NCI-H748 (cell line): ENCODE measurements around the gene WDFY4.
A peak's percentile ranks its signal among the peaks of the same experiment; 100 is the strongest.

Experiments used
- DNase-seq: peaks from one replicate; lab custom pipeline; 2025; ENCODE audit not compliant: unreplicated experiment; lab: John Stamatoyannopoulos, UW

The WDFY4 gene

DNA sequence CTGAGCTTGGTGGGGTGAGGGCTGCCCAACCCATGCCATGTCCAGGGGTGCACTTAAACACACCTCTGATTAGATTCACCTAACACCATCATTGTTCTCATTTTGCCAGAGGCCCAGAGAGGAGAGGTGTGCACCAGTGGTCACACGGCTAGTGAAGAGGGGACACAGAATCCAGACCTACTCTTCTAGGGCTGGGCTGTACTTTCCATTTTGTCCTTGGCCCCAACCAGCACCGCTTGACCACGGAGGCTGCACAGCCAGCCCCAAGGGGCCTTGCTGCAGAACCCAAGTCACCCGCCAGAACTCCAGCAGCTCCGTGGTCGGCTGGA, 246 bp upstream of the WDFY4 start:
- DNase-seq, result no peak

DNA sequence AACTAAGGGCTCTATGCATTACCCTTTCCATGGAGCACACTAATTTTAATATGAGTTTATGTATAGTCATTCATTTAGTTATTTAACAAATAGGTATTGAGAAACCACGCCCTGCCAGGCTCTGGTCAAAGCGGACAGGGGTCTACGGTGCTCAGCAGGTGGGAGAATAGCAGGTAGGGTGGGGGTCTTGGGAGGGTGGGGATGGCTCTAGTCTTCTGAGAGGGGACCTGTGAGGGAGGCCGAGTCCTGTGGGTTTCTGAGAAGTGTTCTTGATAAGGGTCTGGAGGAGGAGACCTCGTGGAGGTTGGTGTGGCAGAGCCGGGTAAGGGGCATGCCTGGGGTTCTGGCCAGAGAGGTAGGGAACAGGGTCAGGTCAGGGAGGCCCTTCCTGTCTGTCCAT, 1.1 kb downstream of the WDFY4 start:
- no peak for DNase-seq

DNA sequence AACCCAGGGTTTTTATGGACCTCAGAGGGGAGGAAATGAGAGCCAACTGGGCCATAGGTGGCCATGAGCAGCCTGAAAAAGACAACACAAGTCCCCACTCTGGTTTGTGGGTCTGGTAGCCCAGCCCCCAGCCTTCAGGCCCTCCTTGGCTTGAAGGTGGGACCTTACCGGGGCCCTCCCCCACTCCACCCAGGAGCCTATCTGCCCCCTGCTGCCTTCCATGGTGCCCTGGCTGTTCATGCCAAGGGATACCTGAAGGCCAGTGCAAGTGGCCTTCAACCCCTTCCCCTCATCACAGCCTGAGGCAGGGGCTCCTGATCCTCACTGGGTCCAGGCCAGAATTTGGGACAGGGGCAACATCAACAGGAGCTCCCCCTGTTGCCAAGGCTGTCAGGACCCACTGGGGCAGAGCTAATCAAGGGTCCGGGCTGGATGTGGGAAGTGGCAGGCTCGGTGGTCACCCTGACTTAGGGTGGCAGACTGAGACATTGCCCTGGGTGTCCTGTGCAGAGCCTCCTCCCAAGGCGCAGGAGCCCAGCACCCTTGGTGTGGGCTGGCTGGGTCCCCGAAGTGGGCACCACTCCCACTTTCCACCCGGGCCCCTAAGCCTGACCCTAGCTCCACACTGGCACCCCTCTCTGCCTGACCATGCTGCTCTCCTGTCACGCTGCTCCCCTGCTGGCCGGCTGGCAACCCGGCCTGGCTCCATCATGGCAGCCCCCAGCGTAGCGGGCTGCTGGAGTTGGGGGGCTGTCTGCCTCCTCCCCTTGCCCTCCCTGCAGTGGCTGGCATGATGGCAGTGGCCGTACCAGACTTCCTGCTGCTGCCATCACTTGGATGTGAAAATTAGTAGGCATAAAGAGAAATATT, 6.4 kb downstream of the WDFY4 start:
- DNase-seq, result no peak

DNA sequence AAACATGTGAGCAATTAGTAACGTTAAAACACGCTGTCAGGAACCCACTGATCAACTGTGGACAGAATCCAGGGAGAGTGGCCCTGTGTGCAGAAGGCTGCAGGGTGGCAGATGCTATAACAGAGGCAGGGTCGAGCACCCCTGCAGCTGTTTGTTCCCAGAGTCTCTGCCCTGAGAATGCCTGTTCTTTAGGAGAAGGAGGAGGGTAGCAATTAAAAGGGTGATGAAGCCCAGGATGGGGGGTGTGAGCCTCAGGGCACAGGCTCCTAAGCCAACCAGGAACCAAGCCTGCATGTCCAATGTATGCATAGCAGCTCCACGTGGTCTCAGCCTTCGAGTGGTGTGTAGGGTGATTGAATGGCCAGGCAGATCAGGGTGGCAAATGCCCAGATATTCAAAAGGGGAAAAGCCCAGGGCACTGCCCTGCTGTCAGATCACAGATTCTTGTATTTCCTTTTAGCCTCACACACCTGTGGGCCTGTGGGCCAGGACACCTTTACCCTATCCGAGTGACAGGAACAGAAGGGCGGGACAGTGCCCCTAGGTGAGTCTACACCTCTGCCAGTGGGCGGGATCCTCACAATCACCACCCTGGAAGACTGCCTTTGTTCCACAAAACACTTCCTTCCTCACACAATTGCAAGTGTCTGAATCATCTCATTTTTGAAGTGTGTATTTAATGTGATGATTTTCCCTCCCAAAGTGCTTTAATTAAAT, 7.3 kb downstream of the WDFY4 start:
- DNase-seq, result peak; percentile 58

DNA sequence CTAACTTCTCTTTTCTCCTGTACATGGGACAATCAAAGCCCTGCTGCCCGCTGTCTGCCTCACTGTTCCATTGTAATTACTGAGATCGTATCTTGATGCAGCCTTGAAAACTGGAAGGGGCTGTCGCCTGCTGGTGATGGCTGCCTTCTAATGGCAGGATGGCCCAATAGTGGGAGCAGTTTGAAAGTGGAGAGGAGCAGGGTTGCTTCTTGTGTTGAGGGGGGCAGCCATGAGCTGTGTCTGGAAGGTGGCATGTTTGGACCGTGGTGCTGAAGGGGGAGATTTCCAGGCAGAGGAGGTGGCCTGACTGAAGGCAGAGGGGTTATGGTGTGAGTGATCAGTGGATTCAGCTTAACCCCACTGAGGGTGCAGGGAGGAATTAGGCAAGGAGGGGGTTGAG, 8.1 kb downstream of the WDFY4 start:
- DNase-seq, result no peak

DNA sequence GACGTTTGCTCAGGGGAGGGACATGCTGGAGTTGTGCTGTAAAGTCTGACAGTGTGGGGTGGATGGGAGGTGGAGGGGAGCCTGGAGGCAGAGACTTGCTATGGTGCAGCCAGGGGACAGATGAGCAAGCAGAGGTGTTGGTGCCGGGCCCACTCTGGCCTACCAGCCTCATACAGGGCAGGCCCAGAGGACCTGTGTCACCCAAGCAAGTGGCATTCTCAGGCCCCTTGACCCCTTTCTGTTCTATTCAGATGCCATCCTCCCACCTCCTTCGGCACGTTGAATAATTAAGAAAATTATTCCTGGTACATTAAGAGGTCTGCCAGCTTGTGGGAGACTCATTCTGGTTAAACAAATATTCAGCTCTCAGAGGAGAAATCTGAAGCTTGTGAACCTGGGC, 8.5 kb downstream of the WDFY4 start:
- DNase-seq, result no peak

DNA sequence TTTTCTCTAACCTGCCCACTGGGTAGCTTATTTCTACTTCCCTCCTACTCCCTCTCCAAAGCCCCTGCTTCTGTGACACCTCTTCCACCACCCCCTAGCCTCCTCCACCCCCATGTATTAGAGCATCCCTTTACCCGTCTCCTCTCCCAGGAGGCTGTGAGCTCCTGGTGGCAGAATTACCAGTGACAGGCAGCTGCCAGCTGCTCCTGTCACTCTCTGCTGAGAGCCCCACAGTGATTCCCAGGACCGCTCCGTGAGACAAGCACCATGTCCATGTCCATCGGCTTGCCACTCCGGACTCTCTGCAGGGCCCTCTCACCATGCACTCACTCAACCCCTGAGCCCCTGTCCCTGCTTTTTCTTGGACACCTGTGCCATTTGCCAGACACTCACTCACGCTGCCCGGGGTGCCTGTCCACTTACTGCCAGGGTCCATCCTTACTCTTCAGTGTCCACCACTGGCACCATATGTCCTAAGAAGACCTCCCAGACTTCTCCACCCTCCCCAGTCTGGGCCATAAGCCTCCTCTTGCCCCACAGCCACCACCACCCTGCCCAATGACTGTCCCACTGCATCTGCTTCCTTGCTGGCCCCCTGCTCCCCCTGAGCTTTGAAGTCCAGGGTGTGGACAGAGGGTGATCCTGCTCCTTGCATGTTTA, 9.8 kb downstream of the WDFY4 start:
- DNase-seq, result no peak

DNA sequence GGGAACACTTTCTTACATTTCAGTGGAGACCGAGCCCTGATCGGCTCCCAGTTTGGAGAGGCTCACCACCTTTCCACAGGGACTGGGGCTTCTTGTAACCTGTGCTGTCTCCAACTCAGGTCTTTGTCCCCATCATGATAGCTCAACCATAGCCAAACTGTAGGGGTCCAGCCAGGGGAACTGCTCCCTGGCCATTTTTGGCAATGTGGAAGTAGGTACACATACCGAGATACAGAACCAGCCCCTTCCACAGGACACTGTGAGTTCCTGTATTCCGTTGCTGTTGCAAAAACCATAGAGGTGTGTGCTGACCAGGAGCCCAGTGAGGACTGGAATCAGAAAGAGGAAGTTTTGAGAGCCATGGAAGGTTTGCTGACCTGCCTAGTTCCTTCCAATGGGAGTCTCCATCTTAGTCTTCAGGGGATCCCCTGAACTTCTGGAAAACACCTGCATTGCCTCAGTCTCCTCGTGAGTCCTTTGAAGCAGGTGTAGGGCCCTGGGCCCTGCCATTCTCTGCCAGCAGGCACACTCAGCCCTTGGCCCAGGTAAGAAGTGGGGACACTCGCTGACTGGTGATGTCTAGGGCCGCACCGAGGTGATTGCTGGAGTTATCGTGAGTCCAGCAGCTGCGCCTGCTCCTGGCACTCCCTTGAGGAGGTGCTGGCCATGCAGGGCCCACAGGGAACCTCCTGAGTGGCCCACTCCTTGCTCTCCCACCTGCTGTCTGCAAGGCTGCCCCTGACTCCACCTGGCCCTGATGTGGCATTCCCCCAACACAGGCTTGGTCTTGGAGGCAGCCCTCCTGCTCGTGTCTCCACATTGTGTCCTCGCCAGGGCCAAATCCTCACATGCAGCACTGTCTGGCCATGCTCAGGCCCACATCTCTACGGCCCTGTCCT, 11.2 kb downstream of the WDFY4 start:
- no peak for DNase-seq

DNA sequence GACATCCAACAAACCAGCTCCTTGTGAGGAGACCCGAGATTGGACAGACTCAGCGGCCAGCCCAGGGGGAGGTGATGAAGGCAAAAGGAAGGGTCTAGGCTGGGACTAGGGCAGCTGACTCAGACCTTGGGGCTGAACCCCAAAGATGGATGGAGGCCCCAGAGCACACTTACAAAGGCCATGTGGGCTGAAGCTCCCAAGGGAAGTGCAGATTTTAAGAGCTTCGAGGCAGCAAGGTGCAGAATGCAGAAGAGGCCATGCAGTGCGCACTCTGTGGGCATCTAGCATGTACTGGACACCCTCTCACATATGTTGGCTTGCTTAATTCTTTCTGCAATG, 11.8 kb downstream of the WDFY4 start:
- DNase-seq, result no peak

DNA sequence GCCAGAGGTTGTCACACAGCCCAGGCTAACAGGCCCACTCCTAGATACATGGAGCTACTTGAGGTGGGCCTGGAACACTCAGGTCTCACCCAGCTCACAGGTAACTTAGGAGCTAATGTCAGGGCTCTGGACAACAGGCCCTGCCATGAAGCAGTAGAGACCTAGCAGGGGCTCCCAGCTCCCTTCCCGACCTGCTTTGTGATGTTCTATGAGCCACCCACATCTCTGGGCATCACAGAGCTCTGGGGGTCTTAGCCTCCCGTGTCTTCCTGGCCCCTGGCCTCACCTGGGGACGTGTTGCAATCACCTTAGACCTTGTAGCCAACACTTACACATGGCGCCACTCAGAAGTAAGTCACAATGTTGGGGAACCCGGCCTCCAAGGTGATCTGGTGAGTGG, 12.4 kb downstream of the WDFY4 start:
- no peak for DNase-seq

DNA sequence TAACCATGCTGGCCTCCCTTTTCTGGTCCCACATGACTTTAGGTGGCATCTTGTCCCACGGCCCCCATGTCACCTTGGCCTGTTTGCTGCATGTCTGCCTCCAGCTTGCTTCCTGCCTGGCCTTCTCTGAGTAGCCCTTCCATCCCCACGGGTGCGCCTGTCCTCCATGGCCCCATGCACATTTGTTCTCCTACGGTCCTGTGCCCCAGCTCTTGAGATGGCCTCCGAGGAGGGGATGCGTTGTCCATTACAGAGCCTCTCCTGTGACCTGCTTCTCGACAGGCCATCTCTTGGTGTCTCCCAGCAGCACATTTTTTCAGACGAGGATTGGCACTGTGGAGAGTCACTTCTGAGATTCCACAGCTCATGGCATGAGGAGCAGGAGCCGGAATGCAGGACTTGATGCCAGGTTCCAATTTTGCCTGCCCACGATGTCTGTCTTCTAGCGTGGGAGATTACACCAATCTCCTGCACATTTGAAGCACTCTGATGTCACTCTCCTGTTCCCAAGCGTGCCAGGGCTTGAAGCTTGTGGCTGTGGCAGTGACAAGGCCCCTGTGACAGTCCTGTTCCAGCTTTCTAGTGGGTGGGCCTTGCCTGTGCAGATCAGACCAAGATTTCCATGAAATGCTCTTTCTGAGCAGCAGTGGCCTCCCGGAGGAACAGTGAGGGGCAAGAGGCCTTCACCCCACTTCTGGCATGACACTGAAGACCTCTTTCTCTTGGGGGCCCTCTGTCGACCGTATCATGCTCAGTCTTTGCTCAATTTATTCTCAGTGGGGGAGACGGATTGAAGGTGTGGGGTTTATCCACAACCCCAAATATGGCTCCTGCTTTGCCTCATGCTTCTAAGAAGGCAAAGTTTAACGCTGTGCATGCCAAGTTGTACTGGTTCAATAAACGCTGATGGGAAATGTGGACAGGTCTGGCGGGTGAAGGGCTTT, 13.4 kb downstream of the WDFY4 start:
- DNase-seq, result no peak

DNA sequence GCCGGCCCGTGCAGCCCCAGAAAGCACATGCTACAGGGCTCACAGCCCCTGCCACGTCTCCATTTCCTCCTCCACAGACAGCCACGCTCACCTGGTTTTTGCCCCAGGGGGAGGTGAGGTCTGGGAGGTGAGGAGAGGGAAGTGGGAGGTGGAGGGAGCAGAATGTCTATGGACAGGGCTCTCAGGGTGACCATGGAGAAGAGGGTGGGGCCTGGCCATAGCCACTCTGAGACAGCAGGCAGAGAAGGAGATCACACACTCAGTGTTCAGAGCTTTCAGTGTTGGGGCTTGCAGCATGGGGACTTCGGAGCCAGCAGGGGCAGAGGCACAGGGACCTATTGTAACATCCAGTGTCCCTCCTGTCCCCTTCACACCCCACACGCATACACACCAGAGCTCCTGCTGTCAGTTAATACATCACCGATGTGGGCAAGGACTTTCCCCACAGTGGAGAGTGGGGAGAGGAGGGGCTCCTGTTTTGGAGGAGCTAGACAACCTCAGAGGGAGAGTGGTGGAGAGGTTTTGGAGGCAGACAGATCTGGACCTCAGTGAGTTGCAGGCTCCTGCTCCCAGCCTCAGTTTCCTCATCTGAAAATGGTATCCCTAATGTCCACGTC, 14.4 kb downstream of the WDFY4 start:
- peak; percentile 3 for DNase-seq

DNA sequence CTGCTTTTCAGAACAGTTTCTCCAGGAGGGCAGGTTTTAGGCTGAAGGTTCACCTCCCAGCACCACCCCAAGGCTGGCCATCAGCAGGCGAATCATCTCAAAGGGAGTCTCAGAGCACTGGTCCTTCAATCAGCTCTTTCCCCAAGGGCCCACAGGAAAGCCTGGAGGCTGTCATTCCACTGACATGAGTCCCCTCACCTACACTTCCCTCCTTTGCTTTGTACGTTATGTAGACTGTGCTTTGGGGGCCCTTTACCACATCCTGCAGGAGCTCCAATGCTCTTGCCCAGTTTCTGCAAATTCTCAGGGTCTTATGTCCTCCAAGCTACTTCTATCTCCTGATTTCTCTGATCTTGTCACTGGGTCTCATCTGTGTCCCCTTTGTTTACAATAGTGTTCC, 15.4 kb downstream of the WDFY4 start:
- DNase-seq, result no peak

DNA sequence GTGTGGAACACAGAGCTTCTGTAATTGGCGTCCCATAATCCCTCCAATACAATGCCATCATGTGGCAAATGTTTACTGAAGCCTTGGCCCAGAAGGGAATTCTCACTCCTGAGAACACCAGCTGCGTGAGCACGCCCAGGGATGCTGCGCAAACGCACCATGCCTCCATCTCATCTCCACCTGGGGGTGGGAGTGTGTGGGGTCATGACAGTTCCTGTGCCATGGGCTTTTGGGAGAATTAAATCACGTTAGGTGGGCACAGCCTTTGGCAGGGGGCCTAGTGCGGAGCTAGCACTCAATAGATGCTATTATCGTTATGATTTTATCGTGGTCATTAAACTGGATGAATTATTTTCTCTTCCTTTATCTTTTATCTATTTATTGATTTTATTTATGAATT, 15.8 kb downstream of the WDFY4 start:
- peak; percentile 85 for DNase-seq

DNA sequence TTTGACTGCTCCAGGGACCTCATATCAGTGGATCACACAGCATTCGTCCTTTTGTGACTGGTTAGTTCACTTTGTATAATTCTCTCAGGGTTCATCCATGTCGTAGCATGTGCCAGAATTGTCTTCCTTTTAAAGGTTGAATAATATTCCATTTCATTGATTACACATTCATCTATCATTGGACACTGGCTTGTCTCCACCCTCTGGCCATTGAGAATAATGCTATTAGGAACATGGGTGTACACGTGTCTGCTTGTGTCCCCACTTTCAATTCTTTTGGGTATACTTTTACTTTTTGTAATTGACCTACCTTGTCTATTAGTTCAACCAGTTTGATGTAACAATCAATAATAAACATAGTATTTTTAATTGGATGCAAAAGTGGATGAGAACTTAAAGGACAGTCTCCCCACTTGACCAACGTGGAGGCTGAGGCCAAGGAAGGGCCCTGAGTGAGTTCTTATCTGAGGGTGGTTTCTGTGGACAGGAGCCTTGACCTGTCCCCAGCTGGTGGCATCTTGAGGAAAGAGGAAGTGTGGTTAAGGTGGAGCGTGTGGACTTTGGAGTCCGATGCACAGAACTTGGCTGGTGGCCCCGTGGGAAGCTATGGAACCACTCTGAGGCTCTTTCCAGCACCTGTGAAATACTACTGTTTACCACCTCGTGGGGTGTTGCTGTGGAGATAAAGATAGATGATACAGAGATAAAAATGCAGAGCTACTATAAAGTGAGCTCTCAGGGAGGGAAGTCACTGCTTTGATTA, 16.6 kb downstream of the WDFY4 start:
- no peak for DNase-seq

DNA sequence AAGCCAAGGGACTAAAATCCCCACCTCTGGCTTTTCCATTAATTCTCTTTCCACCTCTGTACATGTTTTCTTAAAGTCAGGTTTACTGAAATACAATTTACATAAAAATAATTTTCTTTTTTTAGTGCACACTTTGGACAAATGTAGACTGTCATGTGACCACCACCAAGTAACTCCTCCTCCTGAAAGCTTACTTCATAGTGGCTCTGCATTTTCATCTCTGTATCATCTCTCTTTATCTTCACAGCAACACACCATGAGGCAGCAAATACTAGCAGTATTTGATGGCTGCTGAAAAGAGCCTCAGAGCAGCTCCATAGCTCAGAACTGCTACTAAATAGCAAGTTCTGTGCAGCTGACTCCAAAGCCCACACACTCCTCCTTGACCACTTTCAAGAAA, 17.3 kb downstream of the WDFY4 start:
- no peak for DNase-seq

DNA sequence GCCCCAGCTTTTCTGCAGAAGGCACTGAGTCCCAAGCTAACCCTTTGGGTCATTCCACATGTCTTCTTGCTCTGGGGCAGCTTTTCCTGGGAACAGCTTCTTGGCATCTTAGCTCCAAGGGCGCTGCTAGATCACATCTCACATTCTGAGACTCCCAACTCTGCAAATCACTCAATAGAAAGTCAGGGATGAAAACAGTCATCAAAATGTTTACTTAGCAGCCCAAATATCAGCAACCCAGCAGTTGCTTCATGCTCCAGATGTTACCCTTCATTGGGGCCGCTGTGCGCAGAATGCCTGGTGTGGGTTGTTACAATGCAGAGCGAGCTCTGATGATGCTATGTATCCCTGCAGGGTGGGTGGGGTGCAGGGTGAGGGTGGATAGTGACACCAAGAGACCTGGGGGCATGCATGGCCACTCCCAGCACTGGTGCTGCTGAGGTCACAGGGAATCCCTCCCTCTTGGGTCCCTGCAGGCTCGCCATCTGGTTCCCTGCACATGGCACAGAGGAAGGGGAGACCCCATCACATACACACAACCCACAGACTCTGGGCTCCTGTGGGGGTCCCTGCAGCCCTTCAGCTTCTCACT, 19.0 kb downstream of the WDFY4 start:
- peak; percentile 17 for DNase-seq

DNA sequence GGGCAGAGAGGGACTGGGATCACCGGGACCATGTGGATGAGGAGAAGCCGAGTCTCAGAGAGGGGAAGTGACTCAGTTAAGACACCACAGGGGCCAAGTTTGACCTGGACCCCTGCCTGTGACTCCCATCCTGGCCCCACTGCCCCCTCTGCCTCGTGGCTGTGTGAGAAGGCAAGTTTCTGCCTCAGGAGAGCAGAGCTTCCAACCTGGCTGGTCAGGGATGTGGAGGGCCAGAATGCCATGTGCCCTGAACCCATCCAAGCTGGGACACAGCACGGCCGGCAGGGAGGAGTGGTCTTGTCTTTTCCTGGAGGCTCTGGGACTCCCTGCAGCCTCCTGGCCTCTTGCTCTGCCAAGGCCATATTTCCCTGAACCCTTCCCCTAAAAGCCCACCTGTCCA, 19.5 kb downstream of the WDFY4 start:
- DNase-seq, result no peak
